ENCODE results near the gene PCED1A.
"Not testable (repeated sequence)": the region's sequence is repeated elsewhere in the genome, so short reads cannot be mapped to it uniquely, and the experiment has no call there.

PCED1A gene

GRCh38 chr20:2865101-2865500 is 24.6 kb upstream of the PCED1A start:
- DNase-seq, result no peak

- no peak for DNase-seq
Measured at GRCh38 chr20:2864626-2865025, 24.2 kb upstream of the PCED1A start.

- DNase-seq, result peak; percentile 51
Measured at GRCh38 chr20:2859330-2860121, 19.1 kb upstream of the PCED1A start.

- no peak for DNase-seq
Measured at GRCh38 chr20:2858591-2858990, 18.1 kb upstream of the PCED1A start.

- no peak for DNase-seq
Measured at GRCh38 chr20:2851086-2851485, 10.6 kb upstream of the PCED1A start.

- DNase-seq, result no peak
Measured at GRCh38 chr20:2849529-2849928, 9.1 kb upstream of the PCED1A start.

GRCh38 chr20:2847802-2848201 is 7.3 kb upstream of the PCED1A start:
- no peak for DNase-seq

GRCh38 chr20:2846698-2847097 is 6.2 kb upstream of the PCED1A start:
- DNase-seq, result no peak

- no peak for DNase-seq
Measured at GRCh38 chr20:2845607-2846006, 5.2 kb upstream of the PCED1A start.

GRCh38 chr20:2840967-2841531 is 594 bp upstream of the PCED1A start:
- DNase-seq, result peak; percentile 88

- DNase-seq, result no peak
Measured at GRCh38 chr20:2839732-2840137, 720 bp downstream of the PCED1A start.

- DNase-seq, result no peak
Measured at GRCh38 chr20:2838847-2839671, 1.4 kb downstream of the PCED1A start.

- DNase-seq, result no peak
Measured at GRCh38 chr20:2838170-2838797, 2.2 kb downstream of the PCED1A start.

GRCh38 chr20:2837221-2837960 is 3.1 kb downstream of the PCED1A start:
- DNase-seq, result no peak

- no peak for DNase-seq
Measured at GRCh38 chr20:2836035-2836434, 4.4 kb downstream of the PCED1A start.

GRCh38 chr20:2835331-2835796 is 5.1 kb downstream of the PCED1A start:
- no peak for DNase-seq

- DNase-seq, result no peak
Measured at GRCh38 chr20:2834401-2835110, 5.9 kb downstream of the PCED1A start.

- no peak for DNase-seq
Measured at GRCh38 chr20:2833761-2834160, 6.7 kb downstream of the PCED1A start.

- not testable (repeated sequence) for DNase-seq
Measured at GRCh38 chr20:2831206-2831605, 9.2 kb downstream of the PCED1A start.

- no peak for DNase-seq
Measured at GRCh38 chr20:2829376-2829775, 11.1 kb downstream of the PCED1A start.

- no peak for DNase-seq
Measured at GRCh38 chr20:2826655-2827054, 13.8 kb downstream of the PCED1A start.

GRCh38 chr20:2825761-2826160 is 14.7 kb downstream of the PCED1A start:
- DNase-seq, result no peak
